T-helper 1 cell treated with Interleukin-12 subunit alpha and Interleukin-12 subunit beta and Interleukin-4 antibody, amounts not matched to agents 30 μg/mL and 1 μg/mL, for 36 hours (primary cell): Measurements from ENCODE around the gene BAIAP3.

ENCODE experiments used
- H3K27ac Mint-ChIP-seq: one replicate; pipeline ENCODE4 v1.8.0; 2021; ENCODE audit warnings: mild to moderate bottlenecking, mixed read lengths
- H3K27me3 Mint-ChIP-seq: one replicate; pipeline ENCODE4 v1.8.0; 2021; ENCODE audit warnings: low read depth, mixed read lengths
- H3K36me3 Mint-ChIP-seq: one replicate; pipeline ENCODE4 v1.8.0; 2021; ENCODE audit warnings: low read depth, mixed read lengths
- H3K4me1 Mint-ChIP-seq: one replicate; pipeline ENCODE4 v1.8.0; 2021; ENCODE audit warnings: low read depth, mixed read lengths
- H3K4me3 Mint-ChIP-seq: one replicate; pipeline ENCODE4 v1.8.0; 2021; ENCODE audit warnings: mild to moderate bottlenecking, moderate library complexity, mixed read lengths
- H3K9me3 Mint-ChIP-seq: one replicate; pipeline ENCODE4 v1.8.0; 2021; ENCODE audit warnings: mixed read lengths

The BAIAP3 gene

DNA sequence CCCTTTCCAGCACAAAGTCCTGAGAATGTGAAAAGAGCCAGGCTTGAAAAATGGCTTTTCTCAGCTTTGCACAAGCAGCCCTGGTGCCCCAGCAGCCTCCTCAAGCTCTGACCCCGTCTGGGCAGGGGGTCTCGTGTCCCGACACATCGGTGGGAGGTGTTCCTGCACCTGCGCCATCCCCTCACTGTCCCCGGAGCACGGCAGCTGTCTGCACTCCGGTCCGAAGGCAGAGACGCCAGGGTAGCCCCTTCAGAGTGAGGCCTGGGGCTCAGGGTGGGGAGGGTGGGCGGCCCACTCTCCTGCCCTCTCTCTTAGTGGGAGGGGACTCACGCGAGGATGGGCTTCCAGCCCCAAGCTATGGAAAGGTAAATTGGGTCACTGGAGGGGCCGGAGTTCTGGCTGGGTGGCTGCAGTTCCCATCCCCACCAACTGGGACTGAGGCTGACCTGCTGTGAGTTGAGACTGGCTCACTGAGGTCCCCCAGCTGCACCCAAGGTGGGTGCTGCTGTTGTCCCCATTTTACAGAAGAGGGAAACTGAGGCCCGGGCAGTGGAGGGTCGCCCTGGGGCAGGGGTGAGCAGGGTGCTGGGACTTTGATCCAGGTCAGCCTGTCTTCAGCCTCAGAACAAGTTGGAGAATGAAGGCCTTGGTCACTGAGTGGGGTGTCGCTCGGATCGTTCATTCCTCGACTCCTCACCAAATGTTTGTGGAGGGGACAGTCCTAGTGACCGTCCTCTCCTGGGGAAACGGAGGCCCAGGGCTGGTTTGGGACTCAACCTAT is 2.3 kb upstream of the BAIAP3 start:
- H3K9me3 Mint-ChIP-seq, result no peaks in the 10 kb centered on the region
- H3K36me3 Mint-ChIP-seq, result no peaks in the 10 kb centered on the region
- H3K4me1 Mint-ChIP-seq, result peaks cover 7% of the 10 kb centered on the region
- H3K4me3 Mint-ChIP-seq, result peak overlapping the region; percentile 55
- H3K27ac Mint-ChIP-seq, result no peak overlapping the region
- H3K27me3 Mint-ChIP-seq, result peaks cover 27% of the 10 kb centered on the region

DNA sequence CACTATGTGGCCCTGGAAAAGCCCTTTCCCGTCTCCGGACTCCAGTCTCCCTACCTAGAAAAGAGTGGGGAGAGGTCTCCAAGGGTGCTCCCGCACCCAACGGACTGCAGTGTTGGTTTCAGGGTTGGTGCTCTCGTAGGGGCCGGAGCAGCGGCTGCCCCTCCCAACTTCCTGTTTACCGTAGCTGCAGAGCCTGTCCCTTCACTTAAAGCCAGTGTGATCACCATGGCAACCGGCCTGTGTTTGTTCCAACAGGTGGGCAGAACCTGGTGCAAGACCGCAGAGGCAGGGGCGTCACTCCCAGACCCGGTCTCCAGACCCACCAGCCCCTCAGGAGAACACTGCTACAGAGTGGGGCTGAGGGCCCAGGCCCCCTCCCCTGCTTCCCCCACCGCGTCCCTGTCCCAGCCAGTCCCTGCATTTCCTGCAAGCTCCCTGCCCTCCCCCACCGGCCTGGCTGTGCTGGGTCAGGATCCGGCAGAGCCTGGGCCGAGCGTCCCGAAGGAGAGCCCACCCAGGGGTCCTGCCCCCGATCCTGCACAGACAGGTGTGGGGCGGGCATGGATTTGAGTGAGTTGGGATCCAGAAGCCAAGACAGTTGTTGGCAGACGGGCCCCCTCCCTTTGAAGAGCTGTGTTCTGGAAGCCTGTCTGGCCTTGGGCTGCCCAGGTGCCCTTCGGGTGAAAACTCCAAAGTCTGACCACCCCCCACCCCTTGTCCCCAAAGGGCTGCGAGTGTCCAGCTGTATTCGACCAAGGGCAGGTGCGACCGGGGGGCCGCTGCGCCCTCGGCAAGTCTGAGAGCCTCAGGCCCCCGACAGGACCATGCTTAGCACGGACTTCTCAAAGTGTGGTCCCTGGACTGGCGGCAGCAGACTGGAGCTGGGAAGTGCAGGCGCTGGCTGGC is 1.5 kb upstream of the BAIAP3 start:
- peak overlapping the region; percentile 55 for H3K4me3 Mint-ChIP-seq
- no peaks in the 10 kb centered on the region for H3K9me3 Mint-ChIP-seq
- H3K36me3 Mint-ChIP-seq, result no peaks in the 10 kb centered on the region
- H3K4me1 Mint-ChIP-seq, result peaks cover 9% of the 10 kb centered on the region
- peaks cover 34% of the 10 kb centered on the region for H3K27me3 Mint-ChIP-seq
- peak overlapping the region; percentile 55 for H3K27ac Mint-ChIP-seq

DNA sequence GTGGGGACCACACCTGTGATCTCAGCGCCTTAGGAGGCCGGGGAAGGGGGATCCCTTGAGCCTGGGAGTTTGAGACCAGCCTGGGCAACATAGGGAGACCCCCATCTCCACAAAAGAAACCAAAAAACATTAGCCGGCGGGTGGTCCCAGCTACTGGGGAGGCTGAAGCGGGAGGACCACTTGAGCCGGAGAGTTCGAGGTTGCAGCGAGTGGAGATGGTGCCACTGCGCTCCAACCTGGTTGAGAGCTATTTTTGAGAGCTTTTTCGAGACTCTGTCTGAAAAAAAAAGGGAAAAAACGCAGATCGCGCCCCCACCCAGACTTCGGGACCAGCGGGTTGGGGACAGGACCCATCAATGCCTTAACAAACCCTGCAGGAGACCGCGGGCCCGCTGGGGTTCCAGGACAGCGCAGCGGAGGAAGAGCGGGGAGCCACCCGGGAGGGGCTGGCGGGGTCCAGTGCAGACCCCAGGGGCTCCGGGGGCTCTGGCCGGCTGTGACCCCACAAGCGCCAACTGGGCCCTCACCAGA is 762 bp upstream of the BAIAP3 start:
- H3K9me3 Mint-ChIP-seq, result no peaks in the 10 kb centered on the region
- H3K4me1 Mint-ChIP-seq, result peaks cover 9% of the 10 kb centered on the region
- H3K27ac Mint-ChIP-seq, result no peak overlapping the region
- H3K36me3 Mint-ChIP-seq, result no peaks in the 10 kb centered on the region
- H3K4me3 Mint-ChIP-seq, result peak overlapping the region; percentile 55
- peaks cover 34% of the 10 kb centered on the region for H3K27me3 Mint-ChIP-seq

DNA sequence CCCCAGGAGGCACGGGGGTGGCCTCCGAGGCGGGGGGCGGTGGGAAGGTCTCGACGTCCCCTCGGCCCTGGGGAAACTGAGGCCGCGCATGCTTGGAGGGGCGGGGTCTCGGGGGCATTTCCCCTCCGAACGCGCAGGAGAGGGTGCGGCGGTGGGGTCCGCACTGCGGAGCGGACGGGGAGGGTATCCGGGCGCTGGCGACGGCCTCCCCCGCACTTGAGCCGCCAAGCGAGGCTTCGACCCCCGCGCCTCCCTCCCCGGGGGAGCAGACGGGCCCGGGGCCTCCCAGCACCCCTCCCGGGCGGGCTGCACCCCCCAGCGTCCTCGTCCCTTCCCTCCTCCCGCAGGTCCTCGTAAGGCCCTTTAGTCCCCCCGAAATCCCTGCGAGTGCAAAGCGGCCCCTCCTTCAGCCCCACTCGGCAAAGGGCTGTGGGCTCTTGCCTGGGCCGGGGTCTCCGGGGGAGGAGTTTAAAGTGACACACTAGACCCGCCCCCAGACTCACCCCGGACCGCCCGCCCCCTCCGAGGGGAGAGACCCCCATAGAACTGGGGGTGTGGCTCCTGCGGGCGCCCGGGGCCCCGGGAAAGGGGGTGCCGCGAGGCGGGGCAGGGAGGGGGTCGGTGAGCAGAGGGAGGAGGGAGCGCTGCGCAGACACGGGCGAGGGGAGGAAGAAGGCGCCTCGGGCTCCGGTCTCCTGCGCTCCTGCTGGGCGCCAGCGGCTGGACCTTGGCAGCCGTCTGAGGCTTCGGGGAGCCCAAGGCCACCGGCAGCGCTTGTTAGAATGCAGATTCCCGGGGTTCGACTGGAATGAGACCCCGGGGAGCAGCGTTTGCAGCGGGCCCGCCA is 632 bp downstream of the BAIAP3 start:
- peaks cover 34% of the 10 kb centered on the region for H3K27me3 Mint-ChIP-seq
- H3K4me1 Mint-ChIP-seq, result peaks cover 9% of the 10 kb centered on the region
- no peaks in the 10 kb centered on the region for H3K36me3 Mint-ChIP-seq
- H3K9me3 Mint-ChIP-seq, result no peaks in the 10 kb centered on the region
- no peak overlapping the region for H3K27ac Mint-ChIP-seq
- no peak overlapping the region for H3K4me3 Mint-ChIP-seq

DNA sequence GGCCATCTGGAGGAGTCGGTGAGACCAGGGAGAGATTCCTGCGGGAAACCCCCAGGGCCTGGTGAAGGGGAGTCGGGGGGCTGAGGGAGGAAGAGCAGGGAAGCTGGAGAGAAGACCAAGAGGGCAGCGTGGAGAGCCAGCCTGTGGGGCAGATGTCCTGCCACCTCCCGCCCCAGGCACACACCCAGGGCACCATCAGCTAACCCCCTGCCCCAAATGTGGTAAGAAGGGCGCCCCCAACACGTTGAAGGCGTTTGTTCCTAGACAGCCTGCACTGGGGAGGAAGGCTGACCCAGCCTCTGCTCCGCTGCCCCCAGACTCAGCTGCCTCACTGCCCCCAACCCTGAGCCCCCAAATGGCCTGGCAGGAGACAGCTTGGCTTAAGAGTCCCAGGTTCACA is 1.3 kb downstream of the BAIAP3 start:
- Mint-ChIP-seq H3K4me3 (no peak overlapping the region), H3K9me3 (no peaks in the 10 kb centered on the region)

DNA sequence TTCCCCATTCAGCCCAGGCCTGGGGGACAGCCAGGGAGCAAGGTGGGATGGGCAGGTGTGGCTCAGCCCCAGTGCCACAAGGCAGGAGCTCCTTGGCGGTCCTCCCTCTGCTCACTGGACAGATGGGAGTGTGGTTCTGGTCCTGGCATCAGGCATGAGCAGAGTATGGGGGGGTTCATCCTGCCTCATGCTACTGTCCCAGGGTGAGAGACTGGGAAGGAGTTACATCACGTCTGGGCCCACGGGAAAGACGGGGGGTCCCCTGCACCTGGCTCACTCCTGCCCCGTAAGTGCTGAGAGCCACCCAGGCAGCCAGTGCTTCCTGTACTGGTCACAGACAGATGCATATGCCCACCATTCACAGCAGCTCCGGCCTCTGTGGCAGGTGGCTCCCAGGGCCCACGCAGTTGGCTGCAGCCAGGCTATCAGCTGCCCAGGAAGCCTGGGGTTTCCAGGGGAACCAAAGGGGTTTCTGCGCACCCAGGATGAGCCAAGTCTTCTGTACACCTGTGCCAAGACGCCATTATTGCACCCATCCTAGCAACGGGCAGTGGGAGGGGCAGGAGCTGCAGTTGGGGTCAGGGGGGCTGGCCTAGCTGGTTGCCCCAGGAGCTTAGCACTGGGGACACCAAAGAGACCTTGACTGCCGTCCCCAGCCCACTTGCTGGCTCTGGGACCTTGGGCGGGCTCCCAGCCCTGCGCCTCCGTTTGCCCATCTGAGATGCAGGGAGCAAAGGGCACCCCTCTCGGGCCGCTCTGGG is 1.9 kb downstream of the BAIAP3 start:
- no peak overlapping the region for H3K4me3 Mint-ChIP-seq
- H3K36me3 Mint-ChIP-seq, result no peaks in the 10 kb centered on the region
- H3K27ac Mint-ChIP-seq, result no peak overlapping the region
- H3K9me3 Mint-ChIP-seq, result no peaks in the 10 kb centered on the region
- peaks cover 34% of the 10 kb centered on the region for H3K27me3 Mint-ChIP-seq
- H3K4me1 Mint-ChIP-seq, result peaks cover 9% of the 10 kb centered on the region

More for the DNA sequence above, 1.3 kb downstream of the BAIAP3 start:
- Mint-ChIP-seq H3K36me3 (no peaks in the 10 kb centered on the region), H3K27me3 (peaks cover 34% of the 10 kb centered on the region), H3K27ac (no peak overlapping the region), H3K4me1 (peaks cover 9% of the 10 kb centered on the region)

DNA sequence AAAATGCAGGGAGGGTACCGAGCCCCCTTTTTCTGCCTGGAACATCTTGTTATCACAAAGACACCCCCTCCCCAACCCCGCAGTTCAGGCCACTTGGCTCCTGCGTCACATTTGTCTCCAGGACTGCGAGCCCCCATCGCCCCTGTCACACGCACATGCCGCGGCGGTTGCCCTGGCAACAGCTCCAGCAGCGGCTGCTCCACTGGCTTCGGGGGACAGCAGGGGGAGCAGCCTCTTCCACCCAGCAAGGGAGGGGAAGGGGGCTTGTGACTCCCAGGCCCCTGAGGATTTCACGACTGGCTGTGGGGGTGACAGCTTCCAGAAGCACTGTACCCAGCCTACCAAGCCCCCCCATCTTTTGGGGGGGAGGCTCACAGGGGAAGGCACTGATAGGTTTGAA is 2.6 kb downstream of the BAIAP3 start:
- Mint-ChIP-seq H3K36me3 (no peaks in the 10 kb centered on the region), H3K27me3 (peaks cover 34% of the 10 kb centered on the region), H3K27ac (no peak overlapping the region), H3K9me3 (no peaks in the 10 kb centered on the region), H3K4me1 (peaks cover 9% of the 10 kb centered on the region), H3K4me3 (no peak overlapping the region)

DNA sequence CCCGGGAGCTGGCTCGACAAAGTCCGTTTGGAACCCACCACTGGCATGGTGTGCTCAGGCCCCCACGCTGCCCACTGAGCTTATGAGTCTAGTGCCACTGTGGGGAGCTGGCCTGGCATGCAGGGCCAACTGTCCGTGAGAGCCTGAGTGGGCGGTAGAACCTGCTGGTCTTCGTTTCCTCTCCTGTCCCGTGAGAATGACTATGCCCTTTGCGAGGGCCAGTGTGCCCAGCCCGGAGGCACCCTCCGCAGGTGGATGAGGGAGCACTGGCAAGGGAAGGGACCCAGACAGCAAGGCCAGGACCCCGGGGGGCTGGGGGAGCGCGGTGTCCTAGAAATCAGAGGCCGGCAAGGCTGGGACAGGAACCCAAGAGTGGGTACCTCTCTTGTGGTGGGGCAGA is 3.2 kb downstream of the BAIAP3 start:
- Mint-ChIP-seq H3K27ac (no peak overlapping the region), H3K27me3 (peaks cover 33% of the 10 kb centered on the region), H3K4me3 (no peak overlapping the region), H3K4me1 (peaks cover 8% of the 10 kb centered on the region), H3K9me3 (no peaks in the 10 kb centered on the region), H3K36me3 (no peaks in the 10 kb centered on the region)

DNA sequence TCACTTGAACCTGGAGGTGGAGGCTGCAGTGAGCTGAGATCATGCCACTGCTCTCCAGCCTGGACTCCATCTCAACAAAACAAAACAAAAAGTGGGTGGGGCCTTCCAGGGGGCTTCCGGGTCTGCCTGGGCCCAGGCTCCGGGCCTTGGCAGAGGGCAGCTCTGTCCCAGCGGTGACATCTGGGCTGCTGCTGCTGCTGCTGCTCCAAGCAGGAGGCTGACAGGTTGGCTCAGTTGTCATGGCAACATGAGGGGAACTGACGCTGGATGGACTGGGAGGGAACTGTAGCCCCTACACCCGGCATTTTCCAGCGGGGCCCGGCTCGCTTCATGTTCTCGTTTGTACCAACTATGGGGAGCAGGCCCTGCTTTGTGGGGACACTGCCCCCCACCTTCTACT is 4.0 kb downstream of the BAIAP3 start:
- H3K9me3 Mint-ChIP-seq, result no peaks in the 10 kb centered on the region
- H3K27ac Mint-ChIP-seq, result no peak overlapping the region
- H3K4me3 Mint-ChIP-seq, result no peak overlapping the region
- H3K27me3 Mint-ChIP-seq, result peaks cover 25% of the 10 kb centered on the region
- H3K36me3 Mint-ChIP-seq, result no peaks in the 10 kb centered on the region
- peaks cover 5% of the 10 kb centered on the region for H3K4me1 Mint-ChIP-seq

DNA sequence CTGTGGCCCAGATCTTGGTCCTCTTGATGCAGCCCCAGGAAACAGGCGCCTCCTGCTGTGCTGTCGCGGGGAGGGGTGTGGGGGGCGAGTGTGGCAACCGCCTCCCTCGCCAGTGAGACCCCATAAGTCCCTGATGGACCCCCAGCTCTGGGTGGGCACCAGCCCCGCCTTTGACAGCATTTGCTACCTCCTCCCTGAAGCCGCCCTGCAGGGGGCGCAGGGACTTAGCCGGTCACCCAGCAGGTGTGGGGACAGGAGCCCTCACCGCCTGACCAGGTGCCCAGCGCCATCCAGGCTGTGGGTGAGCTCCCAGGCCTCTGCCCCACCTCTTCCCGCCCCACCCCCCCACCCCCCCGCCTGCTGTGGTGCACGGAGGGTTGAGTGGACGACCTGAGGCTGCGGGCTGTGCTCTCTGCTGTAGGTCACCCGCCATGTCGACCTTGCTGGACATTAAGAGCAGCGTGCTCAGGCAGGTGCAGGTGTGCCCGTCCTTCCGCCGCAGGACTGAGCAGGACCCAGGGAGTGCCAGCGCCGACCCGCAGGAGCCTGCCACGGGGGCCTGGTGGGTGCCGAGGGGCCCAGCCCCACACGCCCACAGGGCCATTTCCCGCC is 4.8 kb downstream of the BAIAP3 start:
- Mint-ChIP-seq H3K27me3 (peaks cover 21% of the 10 kb centered on the region), H3K27ac (no peak overlapping the region), H3K4me1 (peaks cover 8% of the 10 kb centered on the region), H3K9me3 (no peaks in the 10 kb centered on the region), H3K4me3 (no peak overlapping the region), H3K36me3 (no peaks in the 10 kb centered on the region)

DNA sequence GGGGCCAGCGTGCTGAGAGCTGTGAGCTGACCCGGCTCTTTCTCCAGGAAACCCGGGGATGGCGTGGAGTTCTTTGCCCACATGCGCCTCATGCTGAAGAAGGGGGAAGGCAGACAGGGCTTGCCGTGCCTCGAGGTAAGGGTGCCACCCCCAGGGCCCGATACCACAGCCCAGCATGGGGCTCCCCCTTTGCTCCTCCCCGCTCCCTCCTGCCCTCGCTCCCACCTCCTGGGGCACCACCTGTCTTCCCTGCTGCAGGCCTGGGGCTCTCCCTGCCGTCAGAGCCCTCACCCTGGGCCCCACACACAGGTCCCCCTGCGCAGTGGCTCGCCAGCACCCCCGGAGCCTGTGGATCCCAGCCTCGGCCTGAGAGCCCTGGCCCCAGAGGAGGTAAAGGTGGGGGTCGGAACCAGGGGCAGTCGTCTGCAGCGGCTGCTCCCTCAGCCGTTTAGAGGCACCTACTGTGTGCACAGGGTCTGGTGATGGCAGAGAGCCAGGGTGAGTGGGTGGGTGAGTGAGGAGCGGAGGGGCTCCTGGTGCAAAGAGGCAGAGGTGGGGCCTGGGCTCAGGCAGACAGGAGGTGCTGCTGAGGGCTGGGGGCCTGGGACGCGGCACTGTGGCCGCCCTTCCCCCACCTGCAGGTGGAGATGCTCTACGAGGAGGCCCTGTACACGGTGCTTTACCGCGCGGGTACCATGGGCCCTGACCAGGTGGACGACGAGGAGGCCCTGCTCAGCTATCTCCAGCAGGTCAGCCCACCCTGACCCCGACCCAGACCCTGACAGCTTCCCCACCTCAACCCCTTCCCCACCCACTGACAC is 5.6 kb downstream of the BAIAP3 start:
- Mint-ChIP-seq H3K27ac (no peak overlapping the region), H3K4me1 (peaks cover 12% of the 10 kb centered on the region), H3K36me3 (no peaks in the 10 kb centered on the region), H3K9me3 (no peaks in the 10 kb centered on the region), H3K27me3 (peaks cover 21% of the 10 kb centered on the region), H3K4me3 (no peak overlapping the region)

DNA sequence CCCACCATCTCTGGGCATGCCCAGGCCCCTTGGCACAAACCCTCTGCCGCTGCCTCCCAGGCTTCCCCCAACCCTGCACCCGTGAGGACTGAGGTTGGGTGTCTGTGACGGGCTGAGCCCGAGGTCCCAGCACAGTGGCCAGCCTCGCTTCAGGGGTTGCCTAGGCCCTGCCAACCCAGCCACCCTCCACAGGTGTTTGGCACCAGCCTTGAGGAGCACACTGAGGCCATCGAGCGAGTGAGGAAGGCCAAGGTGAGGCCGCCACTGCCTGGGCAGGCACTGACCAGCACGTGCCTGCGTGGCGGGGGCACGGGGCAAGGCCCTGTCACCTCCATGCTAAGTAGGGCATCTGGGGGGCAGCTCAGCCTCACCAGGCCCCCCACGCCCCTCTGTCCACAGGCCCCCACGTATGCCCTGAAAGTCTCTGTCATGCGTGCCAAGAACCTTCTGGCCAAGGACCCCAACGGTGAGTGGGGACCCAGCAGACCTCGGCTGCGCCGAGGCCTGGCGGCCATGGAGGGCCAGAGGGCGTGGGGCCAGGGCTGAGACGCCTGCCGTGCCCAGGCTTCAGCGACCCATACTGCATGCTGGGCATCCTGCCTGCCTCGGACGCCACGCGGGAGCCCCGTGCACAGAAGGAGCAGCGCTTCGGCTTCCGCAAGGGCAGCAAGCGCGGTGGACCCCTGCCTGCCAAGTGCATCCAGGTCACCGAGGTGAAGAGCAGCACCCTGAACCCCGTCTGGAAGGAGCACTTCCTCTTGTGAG is 7.5 kb downstream of the BAIAP3 start:
- Mint-ChIP-seq H3K9me3 (no peaks in the 10 kb centered on the region), H3K36me3 (no peaks in the 10 kb centered on the region), H3K4me1 (peaks cover 12% of the 10 kb centered on the region), H3K27ac (no peak overlapping the region), H3K27me3 (peaks cover 9% of the 10 kb centered on the region), H3K4me3 (no peak overlapping the region)
